GM12865 (cell line): ENCODE results near the gene CA14.
"Not testable (repeated sequence)": the region's sequence is repeated elsewhere in the genome, so short reads cannot be mapped to it uniquely, and the experiment has no call there.

Experiments used
- DNase-seq: peaks from one replicate; pipeline ENCODE4 v3.0.0; 2010; ENCODE audit warnings: low read depth
- H3K4me3 ChIP-seq: 2 replicates; pipeline ENCODE4 v1.5.1; 2011; ENCODE audit warnings: mild to moderate bottlenecking, low read depth, low read length, control low read depth
- CTCF ChIP-seq: IDR thresholded peaks from 2 replicates; pipeline ENCODE4 v1.5.1; 2011; ENCODE audit warnings: low read length, control low read depth, low read depth, inconsistent platforms; ENCODE audit not compliant: insufficient read depth; ENCODE audit errors: missing control alignments

Gene CA14

GRCh38 chr1:150257624-150258585, at the start of gene CA14:
TSS of gene CA14 (plus strand) at chr1:150257774. CDS start at chr1:150258129, 355 bp downstream.
- no peak for DNase-seq
- no peak within 1 kb of the TSS for H3K4me3 ChIP-seq
- TF ChIP-seq CTCF = no peak

- H3K4me3 ChIP-seq, DNase-seq: not testable (repeated sequence)
These were observed 49.1 kb upstream of the CA14 start for GRCh38 chr1:150208460-150208859.

GRCh38 chr1:150210091-150210490, 47.5 kb upstream of the CA14 start:
- no peak for TF ChIP-seq CTCF
- no peak overlapping the region for H3K4me3 ChIP-seq
- DNase-seq = no peak

- no peak for TF ChIP-seq CTCF
- no peak for DNase-seq
- H3K4me3 ChIP-seq = no peak overlapping the region
These were observed 46.9 kb upstream of the CA14 start for GRCh38 chr1:150210706-150211105.

- no peak for TF ChIP-seq CTCF
- no peak overlapping the region for H3K4me3 ChIP-seq
- DNase-seq = no peak
These were observed 45.5 kb upstream of the CA14 start for GRCh38 chr1:150212070-150212469.

GRCh38 chr1:150213170-150214098, 44.1 kb upstream of the CA14 start:
- TF ChIP-seq CTCF = no peak
- peak overlapping the region; percentile 46 for H3K4me3 ChIP-seq
- DNase-seq = peak; percentile 96

- DNase-seq = not testable (repeated sequence)
- peak overlapping the region; percentile 46 for H3K4me3 ChIP-seq
These were observed 43.3 kb upstream of the CA14 start for GRCh38 chr1:150214099-150214756.

- H3K4me3 ChIP-seq, DNase-seq: not testable (repeated sequence)
These were observed 41.7 kb upstream of the CA14 start for GRCh38 chr1:150215855-150216254.
